Measurements from ENCODE around the gene INPP5B. TPM values are rescaled to one million over a fixed set of nuclear protein-coding genes. Genes with fewer than 3 reads are reported as not detected.
"Not testable (repeated sequence)": the region's sequence is repeated elsewhere in the genome, so short reads cannot be mapped to it uniquely, and the experiment has no call there.

The INPP5B gene
- polyA plus RNA-seq, 3 donors from 2014 or later, result 11.1 to 28.0 (median 13.6) TPM

GRCh38 chr1:37897563-37897962, 49.3 kb downstream of the INPP5B start:
- not testable (repeated sequence) for H3K4me3 Mint-ChIP-seq; DNase-seq; H3K9me3 Mint-ChIP-seq; H3K36me3 Mint-ChIP-seq; H3K27me3 Mint-ChIP-seq (ENCODE audit: low read depth in 3 of 3); H3K27ac Mint-ChIP-seq
- peaks cover 23 to 31% of the 10 kb centered on the region in 2 donors for H3K4me1 Mint-ChIP-seq

- DNase-seq, result no peak
- H3K36me3 Mint-ChIP-seq, result peaks cover 0 to 10% (median 5%) of the 10 kb centered on the region in 3 donors
- H3K27me3 Mint-ChIP-seq (ENCODE audit: low read depth in 3 of 3), result peaks cover 0 to 2% (median 0%) of the 10 kb centered on the region in 3 donors
- H3K9me3 Mint-ChIP-seq, result no peaks in the 10 kb centered on the region
- no peak overlapping the region for H3K4me3 Mint-ChIP-seq
- peak overlapping the region; percentile 33 to 83 (median 58) for H3K27ac Mint-ChIP-seq
- H3K4me1 Mint-ChIP-seq, result peaks cover 7 to 26% of the 10 kb centered on the region in 2 donors
Observed at GRCh38 chr1:37893673-37894072, 53.2 kb downstream of the INPP5B start.

GRCh38 chr1:37892151-37893047, 54.5 kb downstream of the INPP5B start:
- no peaks in the 10 kb centered on the region for H3K9me3 Mint-ChIP-seq
- DNase-seq, result no peak
- peak overlapping the region in 5 of 6 donors; percentile 18 to 70 (median 57) for H3K27ac Mint-ChIP-seq
- no peak overlapping the region for H3K4me3 Mint-ChIP-seq
- peaks cover 0 to 2% (median 0%) of the 10 kb centered on the region in 3 donors for H3K27me3 Mint-ChIP-seq (ENCODE audit: low read depth in 3 of 3)
- H3K4me1 Mint-ChIP-seq, result peaks cover 7 to 26% of the 10 kb centered on the region in 2 donors
- peaks cover 3 to 19% (median 17%) of the 10 kb centered on the region in 3 donors for H3K36me3 Mint-ChIP-seq

GRCh38 chr1:37890378-37891014, 56.4 kb downstream of the INPP5B start:
- Mint-ChIP-seq H3K27me3 (ENCODE audit: low read depth in 3 of 3) (peaks cover 0 to 2% (median 0%) of the 10 kb centered on the region in 3 donors), H3K4me1 (peaks cover 7 to 26% of the 10 kb centered on the region in 2 donors), H3K4me3 (no peak overlapping the region), H3K9me3 (no peaks in the 10 kb centered on the region), H3K27ac (peak overlapping the region in 5 of 6 donors; percentile 43 to 78 (median 55)), H3K36me3 (peaks cover 6 to 30% (median 27%) of the 10 kb centered on the region in 3 donors)
- DNase-seq, result peak; percentile 39 to 47 (median 44)

GRCh38 chr1:37888022-37888700, 58.7 kb downstream of the INPP5B start:
- no peak for DNase-seq
- peaks cover 0 to 2% (median 0%) of the 10 kb centered on the region in 3 donors for H3K27me3 Mint-ChIP-seq (ENCODE audit: low read depth in 3 of 3)
- H3K27ac Mint-ChIP-seq, result no peak overlapping the region
- no peaks in the 10 kb centered on the region for H3K9me3 Mint-ChIP-seq
- peaks cover 13 to 47% (median 31%) of the 10 kb centered on the region in 3 donors for H3K36me3 Mint-ChIP-seq
- H3K4me3 Mint-ChIP-seq, result no peak overlapping the region
- H3K4me1 Mint-ChIP-seq, result peaks cover 2 to 17% of the 10 kb centered on the region in 2 donors

- no peak for DNase-seq
- H3K4me1 Mint-ChIP-seq, result no peaks in the 10 kb centered on the region
- H3K27me3 Mint-ChIP-seq (ENCODE audit: low read depth in 3 of 3), result peaks cover 0 to 1% (median 0%) of the 10 kb centered on the region in 3 donors
- no peak overlapping the region for H3K27ac Mint-ChIP-seq
- no peak overlapping the region for H3K4me3 Mint-ChIP-seq
- peaks cover 23 to 70% (median 37%) of the 10 kb centered on the region in 3 donors for H3K36me3 Mint-ChIP-seq
- H3K9me3 Mint-ChIP-seq, result no peaks in the 10 kb centered on the region
Observed at GRCh38 chr1:37884145-37884544, 62.7 kb downstream of the INPP5B start.

- Mint-ChIP-seq H3K4me3 (no peak overlapping the region), H3K9me3 (no peaks in the 10 kb centered on the region), H3K4me1 (no peaks in the 10 kb centered on the region), H3K27ac (peak overlapping the region in 2 of 6 donors; percentile 4 to 51), H3K27me3 (ENCODE audit: low read depth in 3 of 3) (peaks cover 0 to 1% (median 0%) of the 10 kb centered on the region in 3 donors), H3K36me3 (peaks cover 23 to 68% (median 37%) of the 10 kb centered on the region in 3 donors)
- DNase-seq, result no peak
Observed at GRCh38 chr1:37883671-37884070, 63.2 kb downstream of the INPP5B start.

- no peak for DNase-seq
- Mint-ChIP-seq H3K4me1 (no peaks in the 10 kb centered on the region), H3K9me3 (no peaks in the 10 kb centered on the region), H3K27ac (no peak overlapping the region), H3K4me3 (no peak overlapping the region), H3K36me3 (peaks cover 26 to 57% (median 27%) of the 10 kb centered on the region in 3 donors), H3K27me3 (ENCODE audit: low read depth in 3 of 3) (peaks cover 0 to 1% (median 0%) of the 10 kb centered on the region in 3 donors)
Observed at GRCh38 chr1:37879865-37880264, 67.0 kb downstream of the INPP5B start.

- Mint-ChIP-seq H3K4me1 (no peaks in the 10 kb centered on the region), H3K27me3 (ENCODE audit: low read depth in 3 of 3) (peaks cover 0 to 1% (median 0%) of the 10 kb centered on the region in 3 donors), H3K27ac (peak overlapping the region in 2 of 6 donors; percentile 12 to 55), H3K9me3 (no peaks in the 10 kb centered on the region), H3K4me3 (no peak overlapping the region), H3K36me3 (peaks cover 24 to 54% (median 24%) of the 10 kb centered on the region in 3 donors)
- no peak for DNase-seq
Observed at GRCh38 chr1:37878071-37878470, 68.8 kb downstream of the INPP5B start.

GRCh38 chr1:37875833-37876232, 71.0 kb downstream of the INPP5B start:
- Mint-ChIP-seq H3K36me3 (peaks cover 14 to 44% (median 21%) of the 10 kb centered on the region in 3 donors), H3K4me3 (no peak overlapping the region), H3K4me1 (no peaks in the 10 kb centered on the region), H3K27ac (no peak overlapping the region), H3K27me3 (ENCODE audit: low read depth in 3 of 3) (peaks cover 0 to 1% (median 0%) of the 10 kb centered on the region in 3 donors), H3K9me3 (no peaks in the 10 kb centered on the region)
- no peak for DNase-seq

- Mint-ChIP-seq H3K27me3 (ENCODE audit: low read depth in 3 of 3) (peaks cover 0 to 1% (median 0%) of the 10 kb centered on the region in 3 donors), H3K9me3 (no peaks in the 10 kb centered on the region), H3K4me3 (no peak overlapping the region), H3K4me1 (no peaks in the 10 kb centered on the region), H3K36me3 (peaks cover 15 to 48% (median 21%) of the 10 kb centered on the region in 3 donors), H3K27ac (peak overlapping the region in 2 of 6 donors; percentile 21 to 26)
- DNase-seq, result no peak
Observed at GRCh38 chr1:37872692-37873091, 74.2 kb downstream of the INPP5B start.

GRCh38 chr1:37868466-37868865, 78.4 kb downstream of the INPP5B start:
- Mint-ChIP-seq H3K27ac (no peak overlapping the region), H3K27me3 (ENCODE audit: low read depth in 3 of 3) (peaks cover 0 to 1% (median 0%) of the 10 kb centered on the region in 3 donors), H3K4me1 (no peaks in the 10 kb centered on the region), H3K4me3 (no peak overlapping the region), H3K9me3 (no peaks in the 10 kb centered on the region), H3K36me3 (peaks cover 12 to 58% (median 22%) of the 10 kb centered on the region in 3 donors)
- DNase-seq, result no peak

GRCh38 chr1:37867784-37868183, 79.1 kb downstream of the INPP5B start:
- no peak overlapping the region for H3K27ac Mint-ChIP-seq
- no peaks in the 10 kb centered on the region for H3K9me3 Mint-ChIP-seq
- DNase-seq, result no peak
- H3K27me3 Mint-ChIP-seq (ENCODE audit: low read depth in 3 of 3), result peaks cover 0 to 1% (median 0%) of the 10 kb centered on the region in 3 donors
- H3K4me1 Mint-ChIP-seq, result no peaks in the 10 kb centered on the region
- H3K36me3 Mint-ChIP-seq, result peaks cover 12 to 52% (median 16%) of the 10 kb centered on the region in 3 donors
- H3K4me3 Mint-ChIP-seq, result no peak overlapping the region
